H7 (cell line): ENCODE data around the gene CNOT6L. TPM values are rescaled to one million over a fixed set of nuclear protein-coding genes. Genes with fewer than 3 reads are reported as not detected.
"Not testable (repeated sequence)": the region's sequence is repeated elsewhere in the genome, so short reads cannot be mapped to it uniquely, and the experiment has no call there.

Experiments used
- DNase-seq: peaks from one replicate; pipeline ENCODE4 v3.0.0; 2012
- H3K27me3 ChIP-seq: 2 replicates; pipeline ENCODE4 v1.6.0; 2011; ENCODE audit warnings: mild to moderate bottlenecking, low read length; ENCODE audit not compliant: control insufficient read depth, insufficient read depth
- H3K36me3 ChIP-seq: replicated peaks from 2 replicates; pipeline ENCODE4 v1.5.1; 2011; ENCODE audit warnings: low read length; ENCODE audit not compliant: control insufficient read depth, insufficient read depth
- H3K4me3 ChIP-seq: 2 replicates; pipeline ENCODE4 v1.5.1; 2011; ENCODE audit warnings: low read depth, mild to moderate bottlenecking, control low read depth, low read length, moderate library complexity; ENCODE audit not compliant: insufficient read depth
- total RNA-seq: library from RNA; depleted of rRNA; stranded (reverse); fragments of >200 nt; shearing (Covaris generic); gene quantifications from 2 replicates; pipeline ENCODE4 v1.2.3, GENCODE V29; 2014; rRNA removed

Gene CNOT6L
- total RNA-seq: 5.1 and 8.7 TPM in 2 replicates

- DNase-seq: peak; percentile 72
- peak within 1 kb of the TSS; percentile 82 for H3K4me3 ChIP-seq
- H3K27me3 ChIP-seq: no peaks in the 10 kb centered on the region; the same call in 1 of the 2 replicates
- no peaks in the 10 kb centered on the region for H3K36me3 ChIP-seq
Observed at GRCh38 chr4:77818602-77819403, at the start of gene CNOT6L. Gene CNOT6L, minus strand, starts transcription at chr4:77819368. Its CDS starts 60 bp downstream, at chr4:77819308.

DNA sequence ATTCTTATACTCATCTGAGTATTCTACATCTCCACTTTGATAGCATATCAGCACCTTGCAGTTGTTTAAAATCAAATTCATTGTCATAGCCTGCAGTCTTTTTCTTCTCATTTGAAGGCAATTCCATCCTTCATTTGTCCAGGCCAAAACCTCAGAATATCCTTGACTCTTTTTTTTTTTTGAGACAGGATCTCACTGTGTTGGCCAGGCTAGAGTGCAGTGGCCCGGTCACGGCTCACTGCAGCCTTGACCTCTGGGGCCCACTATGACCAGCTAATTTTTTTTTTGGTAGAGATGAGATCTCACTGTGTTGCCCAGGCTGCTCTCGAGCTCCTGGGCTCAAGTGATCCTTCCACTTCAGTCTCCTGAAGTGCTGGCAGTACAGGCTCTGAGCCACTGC is 46.1 kb upstream of the CNOT6L start:
- no peak for DNase-seq
- H3K27me3 ChIP-seq: no peaks in the 10 kb centered on the region
- no peaks in the 10 kb centered on the region for H3K36me3 ChIP-seq
- H3K4me3 ChIP-seq: no peak overlapping the region

DNA sequence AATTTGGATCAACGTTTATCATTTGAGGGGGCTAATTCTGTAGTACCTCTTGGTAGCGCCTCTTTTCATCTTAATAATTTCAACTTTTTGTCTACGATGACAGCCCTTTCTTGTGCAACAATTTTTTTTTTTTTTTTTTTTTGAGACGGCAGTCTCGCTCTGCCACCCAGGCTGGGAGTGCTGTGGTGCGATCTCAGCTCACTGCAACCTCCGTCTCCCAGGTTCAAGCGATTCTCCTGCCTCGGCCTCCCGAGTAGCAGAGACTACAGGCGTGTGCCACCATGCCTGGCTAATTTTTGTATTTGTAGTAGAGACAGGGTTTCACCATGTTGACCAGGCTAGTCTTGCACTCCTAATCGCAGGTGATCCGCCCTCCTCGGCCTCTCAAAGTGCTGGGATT is 44.2 kb upstream of the CNOT6L start:
- not testable (repeated sequence) for H3K27me3 ChIP-seq, DNase-seq, H3K36me3 ChIP-seq
- H3K4me3 ChIP-seq: peak overlapping the region; percentile 39

GRCh38 chr4:77862478-77863216 is 43.5 kb upstream of the CNOT6L start, which contains the start of gene MRPL1:
Gene MRPL1, plus strand, starts transcription at chr4:77862830. Its CDS starts 19 bp downstream, at chr4:77862849.
- peak; percentile 74 for DNase-seq
- Histone ChIP-seq H3K36me3 (no peaks in the 10 kb centered on the region), H3K27me3 (no peaks in the 10 kb centered on the region), H3K4me3 (peak within 1 kb of the TSS; percentile 39)

DNA sequence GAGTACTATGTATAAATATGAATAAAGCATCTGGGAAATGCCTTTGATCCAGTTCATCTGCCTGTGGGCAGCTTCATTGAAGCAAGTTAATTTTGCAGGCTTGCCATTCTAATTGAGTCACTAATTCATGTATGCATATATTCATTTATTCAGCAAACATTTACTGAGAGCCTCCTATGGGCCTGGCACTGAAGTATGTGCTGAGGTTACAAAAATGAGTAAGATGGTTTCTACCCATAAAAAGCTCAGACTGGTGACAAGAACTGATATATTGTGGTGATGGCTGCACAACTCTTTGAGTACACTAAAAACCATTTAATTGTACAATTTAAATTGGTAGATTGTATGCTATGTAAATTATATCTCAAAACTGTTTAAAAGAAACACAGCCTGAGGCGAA is 42.3 kb upstream of the CNOT6L start:
- Histone ChIP-seq H3K27me3 (no peaks in the 10 kb centered on the region), H3K36me3 (no peaks in the 10 kb centered on the region), H3K4me3 (no peak overlapping the region)
- no peak for DNase-seq

GRCh38 chr4:77859256-77859655 is 40.1 kb upstream of the CNOT6L start:
- no peaks in the 10 kb centered on the region for H3K27me3 ChIP-seq
- DNase-seq: no peak
- no peaks in the 10 kb centered on the region for H3K36me3 ChIP-seq
- no peak overlapping the region for H3K4me3 ChIP-seq

DNA sequence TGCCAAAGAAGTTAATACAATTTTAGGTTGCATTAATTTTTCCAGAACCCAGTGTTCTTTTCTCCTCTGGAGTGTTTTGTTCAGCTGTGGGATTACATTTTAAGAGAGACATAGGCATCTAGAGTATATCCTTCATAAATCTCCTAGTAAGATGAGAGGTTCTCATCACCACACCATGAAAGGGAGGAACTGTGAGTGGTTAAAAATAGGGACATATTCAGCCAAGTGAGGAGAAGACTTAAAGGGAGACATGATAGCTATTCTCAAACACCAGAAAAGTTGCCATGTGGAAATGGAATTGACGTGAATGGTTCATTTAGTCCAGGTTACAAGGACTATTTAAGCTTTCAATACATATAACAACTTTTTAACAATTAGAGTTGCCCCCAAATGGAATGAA is 37.0 kb upstream of the CNOT6L start:
- Histone ChIP-seq H3K27me3 (no peaks in the 10 kb centered on the region), H3K36me3 (no peaks in the 10 kb centered on the region)
- no peak for DNase-seq

GRCh38 chr4:77854431-77855111 is 35.4 kb upstream of the CNOT6L start:
- no peak overlapping the region for H3K4me3 ChIP-seq
- no peaks in the 10 kb centered on the region for H3K36me3 ChIP-seq
- DNase-seq: no peak
- H3K27me3 ChIP-seq: no peaks in the 10 kb centered on the region

More for the DNA sequence above, 37.0 kb upstream of the CNOT6L start:
- no peak overlapping the region for H3K4me3 ChIP-seq

DNA sequence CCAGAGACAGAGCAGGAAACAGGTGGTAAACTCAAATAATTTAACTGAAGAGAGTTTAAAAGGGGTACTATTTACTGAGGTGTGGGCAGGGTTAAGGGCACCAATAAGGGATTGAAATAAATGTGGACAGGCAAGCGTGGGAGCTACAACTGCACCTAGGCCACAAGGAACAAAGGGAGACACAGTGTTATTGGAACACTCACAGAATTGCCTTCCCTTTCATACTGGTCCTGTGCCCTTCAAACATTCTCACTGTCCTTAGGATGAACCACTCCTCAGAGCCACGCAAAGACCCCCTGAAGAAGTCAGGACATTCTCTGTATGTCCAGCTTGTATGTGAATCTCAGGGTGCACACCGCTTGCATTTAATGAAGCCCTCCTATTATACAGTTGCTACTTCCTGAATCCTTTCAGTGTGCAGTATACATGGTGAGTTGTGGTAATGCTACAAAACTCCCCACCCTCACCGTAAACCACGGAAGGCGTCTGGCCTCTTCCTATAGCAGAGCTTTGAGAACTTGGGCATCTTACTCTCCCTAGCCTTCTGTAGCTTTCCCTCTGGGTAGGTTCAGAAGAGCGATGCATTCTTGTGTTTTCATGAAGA is 33.8 kb upstream of the CNOT6L start:
- no peak for DNase-seq
- Histone ChIP-seq H3K27me3 (no peaks in the 10 kb centered on the region), H3K4me3 (no peak overlapping the region), H3K36me3 (no peaks in the 10 kb centered on the region)

- no peaks in the 10 kb centered on the region for H3K27me3 ChIP-seq
- no peaks in the 10 kb centered on the region for H3K36me3 ChIP-seq
- DNase-seq: no peak
- H3K4me3 ChIP-seq: no peak overlapping the region
Observed at GRCh38 chr4:77849278-77849965, 30.3 kb upstream of the CNOT6L start.

DNA sequence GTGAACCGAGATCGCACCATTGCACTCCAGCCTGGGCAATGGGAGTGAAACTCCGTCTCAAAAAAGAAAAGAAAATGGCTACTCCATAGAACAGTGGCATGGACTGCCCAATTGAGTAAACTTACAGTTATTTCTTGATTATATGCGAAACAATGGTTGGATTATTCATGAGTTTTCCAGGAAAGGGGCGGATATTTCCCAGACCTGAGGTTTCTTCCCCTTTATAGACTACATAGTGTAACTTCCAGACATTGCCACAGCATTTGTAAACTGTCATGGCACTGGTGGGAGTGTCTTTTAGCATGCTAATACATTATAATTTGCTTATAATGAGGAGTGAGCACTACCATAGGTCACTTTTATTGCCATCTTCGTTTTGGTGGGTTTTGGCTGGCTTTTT is 29.3 kb upstream of the CNOT6L start:
- no peak for DNase-seq
- Histone ChIP-seq H3K4me3 (no peak overlapping the region), H3K36me3 (no peaks in the 10 kb centered on the region), H3K27me3 (no peaks in the 10 kb centered on the region)

DNA sequence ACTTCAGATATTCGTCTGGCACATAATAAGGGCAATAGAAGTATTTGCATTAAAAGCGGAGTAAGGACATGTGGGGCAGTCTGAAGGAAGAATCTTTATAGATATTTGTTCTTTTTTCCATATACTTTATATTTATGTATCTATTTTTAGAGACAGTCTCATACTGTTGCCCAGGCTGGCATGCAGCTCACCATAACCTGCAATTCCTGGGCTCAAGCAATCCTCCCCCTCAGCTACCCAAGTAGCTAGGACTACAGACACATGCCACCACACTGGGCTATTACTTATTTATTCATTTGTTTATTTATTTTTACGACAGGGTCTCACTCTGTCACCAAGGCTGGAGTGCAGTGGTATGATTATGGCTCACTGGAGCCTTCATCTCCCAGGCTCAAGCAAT is 26.8 kb upstream of the CNOT6L start:
- DNase-seq: no peak
- no peaks in the 10 kb centered on the region for H3K36me3 ChIP-seq
- H3K4me3 ChIP-seq: no peak overlapping the region
- H3K27me3 ChIP-seq: no peaks in the 10 kb centered on the region

GRCh38 chr4:77845400-77845799 is 26.2 kb upstream of the CNOT6L start:
- Histone ChIP-seq H3K36me3 (no peaks in the 10 kb centered on the region), H3K4me3 (no peak overlapping the region), H3K27me3 (no peaks in the 10 kb centered on the region)
- no peak for DNase-seq

GRCh38 chr4:77844363-77844762 is 25.2 kb upstream of the CNOT6L start:
- Histone ChIP-seq H3K4me3 (no peak overlapping the region), H3K36me3 (no peaks in the 10 kb centered on the region), H3K27me3 (no peaks in the 10 kb centered on the region)
- no peak for DNase-seq
